ENCODE results near the gene LOC101059915.
"Not testable (repeated sequence)": the region's sequence is repeated elsewhere in the genome, so short reads cannot be mapped to it uniquely, and the experiment has no call there.

LOC101059915 gene

GRCh38 chrX:71668248-71668595, 876 bp downstream of the LOC101059915 start:
- Mint-ChIP-seq H3K36me3 (ENCODE audit: low read depth) (no peaks in the 10 kb centered on the region), H3K27ac (no peak overlapping the region), H3K4me1 (ENCODE audit: low read depth) (peaks cover 26% of the 10 kb centered on the region), H3K9me3 (no peaks in the 10 kb centered on the region), H3K27me3 (ENCODE audit: insufficient read depth) (peaks cover 5% of the 10 kb centered on the region), H3K4me3 (no peak overlapping the region)
- no peak for DNase-seq (ENCODE audit: low spot score)
- intact Hi-C loops (cut with micrococcal nuclease) = no loop called here

GRCh38 chrX:71669492-71669891, 2.1 kb downstream of the LOC101059915 start:
- Mint-ChIP-seq H3K27me3 (ENCODE audit: insufficient read depth) (peaks cover 5% of the 10 kb centered on the region), H3K4me3 (no peak overlapping the region)

GRCh38 chrX:71669947-71670346, 2.6 kb downstream of the LOC101059915 start:
- not testable (repeated sequence) for H3K36me3 Mint-ChIP-seq (ENCODE audit: low read depth); H3K9me3 Mint-ChIP-seq; H3K27me3 Mint-ChIP-seq (ENCODE audit: insufficient read depth); H3K27ac Mint-ChIP-seq; DNase-seq (ENCODE audit: low spot score); H3K4me3 Mint-ChIP-seq
- peaks cover 18% of the 10 kb centered on the region for H3K4me1 Mint-ChIP-seq (ENCODE audit: low read depth)
- intact Hi-C loops (cut with micrococcal nuclease) = loop anchor here (1.0 kb wide), 1 partner anchor 189 kb away; no protein-coding TSS in a partner anchor

More at GRCh38 chrX:71669492-71669891, 2.1 kb downstream of the LOC101059915 start:
- Mint-ChIP-seq H3K27ac (no peak overlapping the region), H3K36me3 (ENCODE audit: low read depth) (no peaks in the 10 kb centered on the region), H3K9me3 (no peaks in the 10 kb centered on the region), H3K4me1 (ENCODE audit: low read depth) (peaks cover 18% of the 10 kb centered on the region)
- DNase-seq (ENCODE audit: low spot score) = no peak
- intact Hi-C loops (cut with micrococcal nuclease) = no loop called here

- Mint-ChIP-seq H3K9me3 (no peaks in the 10 kb centered on the region), H3K36me3 (ENCODE audit: low read depth) (no peaks in the 10 kb centered on the region), H3K4me1 (ENCODE audit: low read depth) (peaks cover 18% of the 10 kb centered on the region), H3K27ac (peak overlapping the region; percentile 15), H3K27me3 (ENCODE audit: insufficient read depth) (peaks cover 5% of the 10 kb centered on the region), H3K4me3 (no peak overlapping the region)
- intact Hi-C loops (cut with micrococcal nuclease) = no loop called here
- no peak for DNase-seq (ENCODE audit: low spot score)
Observed at GRCh38 chrX:71671043-71671780, 3.9 kb downstream of the LOC101059915 start.

GRCh38 chrX:71671938-71672337, 4.6 kb downstream of the LOC101059915 start:
- intact Hi-C loops (cut with micrococcal nuclease) = no loop called here
- Mint-ChIP-seq H3K36me3 (ENCODE audit: low read depth) (no peaks in the 10 kb centered on the region), H3K4me1 (ENCODE audit: low read depth) (peaks cover 18% of the 10 kb centered on the region), H3K27ac (no peak overlapping the region), H3K9me3 (no peaks in the 10 kb centered on the region), H3K27me3 (ENCODE audit: insufficient read depth) (peaks cover 5% of the 10 kb centered on the region), H3K4me3 (no peak overlapping the region)
- no peak for DNase-seq (ENCODE audit: low spot score)

GRCh38 chrX:71675636-71676035, 8.3 kb downstream of the LOC101059915 start:
- H3K36me3 Mint-ChIP-seq (ENCODE audit: low read depth); H3K27me3 Mint-ChIP-seq (ENCODE audit: insufficient read depth); H3K4me3 Mint-ChIP-seq; DNase-seq (ENCODE audit: low spot score); H3K9me3 Mint-ChIP-seq; H3K27ac Mint-ChIP-seq; intact Hi-C loops (cut with micrococcal nuclease): not testable (repeated sequence)
- H3K4me1 Mint-ChIP-seq (ENCODE audit: low read depth) = peaks cover 14% of the 10 kb centered on the region

GRCh38 chrX:71676068-71676795, 8.9 kb downstream of the LOC101059915 start:
- H3K36me3 Mint-ChIP-seq (ENCODE audit: low read depth); DNase-seq (ENCODE audit: low spot score); H3K4me1 Mint-ChIP-seq (ENCODE audit: low read depth); H3K27me3 Mint-ChIP-seq (ENCODE audit: insufficient read depth); intact Hi-C loops (cut with micrococcal nuclease); H3K4me3 Mint-ChIP-seq; H3K9me3 Mint-ChIP-seq; H3K27ac Mint-ChIP-seq: not testable (repeated sequence)

- intact Hi-C loops (cut with micrococcal nuclease); H3K36me3 Mint-ChIP-seq (ENCODE audit: low read depth); H3K4me1 Mint-ChIP-seq (ENCODE audit: low read depth); H3K27me3 Mint-ChIP-seq (ENCODE audit: insufficient read depth); H3K4me3 Mint-ChIP-seq; DNase-seq (ENCODE audit: low spot score); H3K9me3 Mint-ChIP-seq; H3K27ac Mint-ChIP-seq: not testable (repeated sequence)
Observed at GRCh38 chrX:71677195-71677594, 9.8 kb downstream of the LOC101059915 start.

GRCh38 chrX:71679575-71680207, 12.3 kb downstream of the LOC101059915 start:
- H3K4me1 Mint-ChIP-seq (ENCODE audit: low read depth) = no peaks in the 10 kb centered on the region

GRCh38 chrX:71696641-71697465, 29.5 kb downstream of the LOC101059915 start:
- H3K36me3 Mint-ChIP-seq (ENCODE audit: low read depth); H3K4me3 Mint-ChIP-seq; H3K9me3 Mint-ChIP-seq; H3K4me1 Mint-ChIP-seq (ENCODE audit: low read depth); intact Hi-C loops (cut with micrococcal nuclease); H3K27ac Mint-ChIP-seq; DNase-seq (ENCODE audit: low spot score); H3K27me3 Mint-ChIP-seq (ENCODE audit: insufficient read depth): not testable (repeated sequence)

More at GRCh38 chrX:71679575-71680207, 12.3 kb downstream of the LOC101059915 start:
- intact Hi-C loops (cut with micrococcal nuclease) = no loop called here
- DNase-seq (ENCODE audit: low spot score) = no peak
- H3K27me3 Mint-ChIP-seq (ENCODE audit: insufficient read depth) = no peaks in the 10 kb centered on the region
- no peak overlapping the region for H3K27ac Mint-ChIP-seq
- no peaks in the 10 kb centered on the region for H3K9me3 Mint-ChIP-seq
- H3K36me3 Mint-ChIP-seq (ENCODE audit: low read depth) = no peaks in the 10 kb centered on the region
- H3K4me3 Mint-ChIP-seq = no peak overlapping the region

GRCh38 chrX:71697466-71698298, 30.3 kb downstream of the LOC101059915 start:
- H3K4me3 Mint-ChIP-seq; H3K27me3 Mint-ChIP-seq (ENCODE audit: insufficient read depth); DNase-seq (ENCODE audit: low spot score); H3K27ac Mint-ChIP-seq; H3K36me3 Mint-ChIP-seq (ENCODE audit: low read depth); intact Hi-C loops (cut with micrococcal nuclease); H3K9me3 Mint-ChIP-seq; H3K4me1 Mint-ChIP-seq (ENCODE audit: low read depth): not testable (repeated sequence)
